Neural cell (in vitro differentiated cells): ENCODE measurements around the gene ERICH2. TPM values are rescaled to one million over a fixed set of nuclear protein-coding genes. Genes with fewer than 3 reads are reported as not detected.

ENCODE experiments used
- polyA plus RNA-seq: library from polyadenylated mRNA; depleted of rRNA; stranded (reverse); fragments of >200 nt; gene quantifications from 2 replicates; pipeline ENCODE4 v1.2.3, GENCODE V29; 2014
- small RNA-seq, 3 experiments: library from RNA; depleted of rRNA; stranded (forward); fragments of <200 nt; gene quantifications; one replicate each; pipeline ENCODE3, GENCODE V24; 2012

The ERICH2 gene
- polyA plus RNA-seq, 1 donor from 2014 or later = 1.3 TPM

Small RNA genes lying within 50 kb of the gene (small RNA-seq; reads per million reads assigned to genes)
- 0 to 1.2 (median 0) reads per million in 3 experiments for gene RF00019

Other genes starting within 250 kb of the ERICH2 start
- 0.15 TPM in 1 of 2 replicates, not detected in the other for gene SP5, start 55.0 kb upstream of the ERICH2 start, polyA plus RNA-seq
- gene GAD1, start 46.5 kb downstream of the ERICH2 start, polyA plus RNA-seq = 56.3 and 66.4 TPM in 2 replicates
- 20.4 and 23.4 TPM in 2 replicates for gene GORASP2, start 158.9 kb downstream of the ERICH2 start, polyA plus RNA-seq